Nephron progenitor cell (in vitro differentiated cells): ENCODE measurements around the gene HOXD13.

Source experiments
- DNase-seq: peaks from one replicate; pipeline ENCODE4 v3.0.0; 2021
- H3K27ac Mint-ChIP-seq: 2 replicates; pipeline ENCODE4 v1.8.0; 2021; ENCODE audit warnings: mild to moderate bottlenecking, moderate library complexity, mixed read lengths
- H3K27me3 Mint-ChIP-seq: 2 replicates; pipeline ENCODE4 v1.8.0; 2021; ENCODE audit warnings: mild to moderate bottlenecking, low read depth, mixed read lengths; ENCODE audit not compliant: poor library complexity
- H3K36me3 Mint-ChIP-seq: 2 replicates; pipeline ENCODE4 v1.8.0; 2021; ENCODE audit warnings: low read depth, mixed read lengths
- H3K4me1 Mint-ChIP-seq: 2 replicates; pipeline ENCODE4 v1.8.0; 2021; ENCODE audit warnings: mixed read lengths
- H3K4me3 Mint-ChIP-seq: 2 replicates; pipeline ENCODE4 v1.8.0; 2021; ENCODE audit warnings: mild to moderate bottlenecking, moderate library complexity, mixed read lengths
- H3K9me3 Mint-ChIP-seq: 2 replicates; pipeline ENCODE4 v1.8.0; 2021; ENCODE audit warnings: mild to moderate bottlenecking, moderate library complexity, mixed read lengths
- CTCF ChIP-seq: fragments of 200-600 bp; sonication (generic); IDR thresholded peaks from 2 replicates; pipeline ENCODE4 v1.5.0; 2021; ENCODE audit warnings: antibody characterized with exemption

The HOXD13 gene

GRCh38 chr2:176105730-176106580 lies 13.4 kb downstream of the HOXD13 start:
- Mint-ChIP-seq H3K27me3 (peaks cover 90% of the 10 kb centered on the region), H3K36me3 (no peaks in the 10 kb centered on the region), H3K27ac (peak overlapping the region; percentile 27), H3K4me1 (peaks cover 64% of the 10 kb centered on the region), H3K4me3 (peak overlapping the region; percentile 84), H3K9me3 (no peaks in the 10 kb centered on the region)
- no peak for TF ChIP-seq CTCF
- no peak for DNase-seq

GRCh38 chr2:176106581-176107539 lies 14.3 kb downstream of the HOXD13 start, which contains the start of gene HOXD11:
HOXD11 (plus strand) TSS chr2:176107280; CDS start chr2:176107356, 76 bp downstream.
- TF ChIP-seq CTCF = no peak
- peaks cover 90% of the 10 kb centered on the region for H3K27me3 Mint-ChIP-seq
- H3K9me3 Mint-ChIP-seq = no peaks in the 10 kb centered on the region
- H3K4me1 Mint-ChIP-seq = peaks cover 67% of the 10 kb centered on the region
- peak; percentile 64 for DNase-seq
- H3K36me3 Mint-ChIP-seq = no peaks in the 10 kb centered on the region
- peak within 1 kb of the TSS; percentile 86 for H3K4me3 Mint-ChIP-seq
- peak within 1 kb of the TSS; percentile 27 for H3K27ac Mint-ChIP-seq

GRCh38 chr2:176107731-176108181 lies 15.2 kb downstream of the HOXD13 start:
- H3K36me3 Mint-ChIP-seq = no peaks in the 10 kb centered on the region
- no peak overlapping the region for H3K27ac Mint-ChIP-seq
- no peak for DNase-seq
- H3K4me1 Mint-ChIP-seq = peaks cover 72% of the 10 kb centered on the region
- peaks cover 90% of the 10 kb centered on the region for H3K27me3 Mint-ChIP-seq
- H3K9me3 Mint-ChIP-seq = no peaks in the 10 kb centered on the region
- peak overlapping the region; percentile 86 for H3K4me3 Mint-ChIP-seq
- no peak for TF ChIP-seq CTCF

- H3K4me1 Mint-ChIP-seq = peaks cover 80% of the 10 kb centered on the region
- peak; percentile 21 for DNase-seq
- H3K36me3 Mint-ChIP-seq = no peaks in the 10 kb centered on the region
- no peaks in the 10 kb centered on the region for H3K9me3 Mint-ChIP-seq
- H3K4me3 Mint-ChIP-seq = peak overlapping the region; percentile 86
- peaks cover 90% of the 10 kb centered on the region for H3K27me3 Mint-ChIP-seq
- peak overlapping the region; percentile 63 for H3K27ac Mint-ChIP-seq
- no peak for TF ChIP-seq CTCF
These were observed 16.8 kb downstream of the HOXD13 start for GRCh38 chr2:176109192-176109901.

- H3K4me1 Mint-ChIP-seq = peaks cover 80% of the 10 kb centered on the region
- no peak for TF ChIP-seq CTCF
- peak overlapping the region; percentile 86 for H3K4me3 Mint-ChIP-seq
- H3K36me3 Mint-ChIP-seq = no peaks in the 10 kb centered on the region
- peak overlapping the region; percentile 63 for H3K27ac Mint-ChIP-seq
- H3K9me3 Mint-ChIP-seq = no peaks in the 10 kb centered on the region
- H3K27me3 Mint-ChIP-seq = peaks cover 90% of the 10 kb centered on the region
- DNase-seq = peak; percentile 38
These were observed 17.4 kb downstream of the HOXD13 start for GRCh38 chr2:176109946-176110345.
